GM12878 (cell line): ENCODE results near the gene MEGF6.

Experiments used
- CBX5 ChIP-seq: sonication (generic); IDR thresholded peaks from 2 replicates; pipeline ENCODE4 v1.6.1; 2016; ENCODE audit warnings: low read depth, moderate library complexity, mild to moderate bottlenecking, inconsistent platforms
- ESRRA ChIP-seq: IDR thresholded peaks from 2 replicates; pipeline ENCODE4 v1.6.1; 2012; ENCODE audit warnings: mild to moderate bottlenecking, low read length, improper control_type of control experiment
- FOS ChIP-seq: IDR thresholded peaks from 3 replicates; pipeline ENCODE4 v1.6.1; 2011; ENCODE audit warnings: borderline replicate concordance; ENCODE audit not compliant: insufficient read length; ENCODE audit errors: extremely low read depth
- IKZF1 ChIP-seq: fragments of 450-650 bp; conservative IDR thresholded peaks from 2 replicates; pipeline ENCODE4 v1.6.1; 2017; ENCODE audit warnings: antibody characterized with exemption, mild to moderate bottlenecking
- POLR2A ChIP-seq: IDR thresholded peaks from 2 replicates; pipeline ENCODE4 v1.6.1; 2011; ENCODE audit warnings: low read depth, mild to moderate bottlenecking, low read length
- POLR2AphosphoS2 ChIP-seq: IDR thresholded peaks from 2 replicates; pipeline ENCODE4 v1.6.1; 2011; ENCODE audit warnings: low read depth, mild to moderate bottlenecking, low read length, improper control_type of control experiment, moderate library complexity
- RFX5 ChIP-seq: IDR thresholded peaks from 2 replicates; pipeline ENCODE4 v1.6.1; 2011; ENCODE audit warnings: low read depth, low read length, improper control_type of control experiment
- SMC3 ChIP-seq: IDR thresholded peaks from 2 replicates; pipeline ENCODE4 v1.6.1; 2011; ENCODE audit warnings: low read length, improper control_type of control experiment, borderline replicate concordance
- SUPT20H ChIP-seq: IDR thresholded peaks from 2 replicates; pipeline ENCODE4 v1.6.1; 2011; ENCODE audit warnings: low read depth, mild to moderate bottlenecking, low read length, moderate library complexity, borderline replicate concordance; ENCODE audit not compliant: control insufficient read depth
- YBX1 ChIP-seq: fragments of 450-650 bp; IDR thresholded peaks from 2 replicates; pipeline ENCODE4 v1.6.1; 2016; ENCODE audit warnings: antibody characterized with exemption
- TF ChIP-seq, protein P1 (sequence below), 3 experiments: IDR thresholded peaks in 2 of 3; conservative IDR thresholded peaks in 1 of 3; 2 replicates each; pipeline ENCODE4 v1.5.1; 2011; ENCODE audit warnings: low read depth in 3 of 3, low read length in 3 of 3, mild to moderate bottlenecking in 3 of 3, control low read depth in 2 of 3, moderate library complexity in 2 of 3, inconsistent platforms in 1 of 3, mixed read lengths in 1 of 3; ENCODE audit not compliant: control insufficient read depth in 2 of 3, insufficient read depth in 1 of 3; ENCODE audit errors: extremely low read depth in 1 of 3
- TF ChIP-seq, protein P2 (sequence below): fragments of 450-650 bp; IDR thresholded peaks from 2 replicates; pipeline ENCODE4 v1.6.1; 2017; ENCODE audit warnings: mild to moderate bottlenecking
- TF ChIP-seq, protein P3 (sequence below): IDR thresholded peaks from 2 replicates; pipeline ENCODE4 v1.6.1; 2012; ENCODE audit warnings: low read length, inconsistent platforms

DNA sequence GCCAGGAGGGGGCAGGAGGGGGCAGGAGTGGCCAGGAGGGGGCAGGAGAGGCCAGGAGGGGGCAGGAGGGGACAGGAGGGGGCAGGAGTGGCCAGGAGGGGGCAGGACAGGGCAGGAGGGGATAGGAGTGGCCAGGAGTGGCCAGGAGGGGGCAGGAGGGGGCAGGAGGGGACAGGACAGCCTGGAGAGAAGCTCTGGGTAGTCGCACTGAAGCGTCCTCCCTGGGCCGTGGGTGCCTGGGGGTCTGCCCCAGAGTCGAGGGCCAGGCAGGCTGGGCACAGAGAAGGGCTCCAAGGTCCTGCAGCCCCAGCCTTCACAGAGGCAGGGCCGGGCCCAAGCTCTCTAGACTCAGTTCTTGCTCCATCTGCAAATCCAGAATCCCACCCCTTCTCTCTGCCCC, 22.9 kb downstream of the MEGF6 start:
- no peak for TF ChIP-seq RFX5
- TF ChIP-seq, protein P1, sequence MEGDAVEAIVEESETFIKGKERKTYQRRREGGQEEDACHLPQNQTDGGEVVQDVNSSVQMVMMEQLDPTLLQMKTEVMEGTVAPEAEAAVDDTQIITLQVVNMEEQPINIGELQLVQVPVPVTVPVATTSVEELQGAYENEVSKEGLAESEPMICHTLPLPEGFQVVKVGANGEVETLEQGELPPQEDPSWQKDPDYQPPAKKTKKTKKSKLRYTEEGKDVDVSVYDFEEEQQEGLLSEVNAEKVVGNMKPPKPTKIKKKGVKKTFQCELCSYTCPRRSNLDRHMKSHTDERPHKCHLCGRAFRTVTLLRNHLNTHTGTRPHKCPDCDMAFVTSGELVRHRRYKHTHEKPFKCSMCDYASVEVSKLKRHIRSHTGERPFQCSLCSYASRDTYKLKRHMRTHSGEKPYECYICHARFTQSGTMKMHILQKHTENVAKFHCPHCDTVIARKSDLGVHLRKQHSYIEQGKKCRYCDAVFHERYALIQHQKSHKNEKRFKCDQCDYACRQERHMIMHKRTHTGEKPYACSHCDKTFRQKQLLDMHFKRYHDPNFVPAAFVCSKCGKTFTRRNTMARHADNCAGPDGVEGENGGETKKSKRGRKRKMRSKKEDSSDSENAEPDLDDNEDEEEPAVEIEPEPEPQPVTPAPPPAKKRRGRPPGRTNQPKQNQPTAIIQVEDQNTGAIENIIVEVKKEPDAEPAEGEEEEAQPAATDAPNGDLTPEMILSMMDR (IDR thresholded peaks at IDR 0.05 in 2 of 3, conservative IDR thresholded peaks at IDR 0.05 in 1 of 3; ENCODE audit: control insufficient read depth in 2 of 3, extremely low read depth in 1 of 3, insufficient read depth in 1 of 3, low read depth in 3 of 3, low read length in 3 of 3): no peak
- no peak for TF ChIP-seq CBX5
- TF ChIP-seq FOS: no peak
- TF ChIP-seq IKZF1: no peak
- no peak for TF ChIP-seq SUPT20H
- TF ChIP-seq, protein P2, sequence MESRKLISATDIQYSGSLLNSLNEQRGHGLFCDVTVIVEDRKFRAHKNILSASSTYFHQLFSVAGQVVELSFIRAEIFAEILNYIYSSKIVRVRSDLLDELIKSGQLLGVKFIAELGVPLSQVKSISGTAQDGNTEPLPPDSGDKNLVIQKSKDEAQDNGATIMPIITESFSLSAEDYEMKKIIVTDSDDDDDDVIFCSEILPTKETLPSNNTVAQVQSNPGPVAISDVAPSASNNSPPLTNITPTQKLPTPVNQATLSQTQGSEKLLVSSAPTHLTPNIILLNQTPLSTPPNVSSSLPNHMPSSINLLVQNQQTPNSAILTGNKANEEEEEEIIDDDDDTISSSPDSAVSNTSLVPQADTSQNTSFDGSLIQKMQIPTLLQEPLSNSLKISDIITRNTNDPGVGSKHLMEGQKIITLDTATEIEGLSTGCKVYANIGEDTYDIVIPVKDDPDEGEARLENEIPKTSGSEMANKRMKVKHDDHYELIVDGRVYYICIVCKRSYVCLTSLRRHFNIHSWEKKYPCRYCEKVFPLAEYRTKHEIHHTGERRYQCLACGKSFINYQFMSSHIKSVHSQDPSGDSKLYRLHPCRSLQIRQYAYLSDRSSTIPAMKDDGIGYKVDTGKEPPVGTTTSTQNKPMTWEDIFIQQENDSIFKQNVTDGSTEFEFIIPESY: no peak
- TF ChIP-seq POLR2AphosphoS2: no peak
- TF ChIP-seq YBX1: no peak
- TF ChIP-seq, protein P3, sequence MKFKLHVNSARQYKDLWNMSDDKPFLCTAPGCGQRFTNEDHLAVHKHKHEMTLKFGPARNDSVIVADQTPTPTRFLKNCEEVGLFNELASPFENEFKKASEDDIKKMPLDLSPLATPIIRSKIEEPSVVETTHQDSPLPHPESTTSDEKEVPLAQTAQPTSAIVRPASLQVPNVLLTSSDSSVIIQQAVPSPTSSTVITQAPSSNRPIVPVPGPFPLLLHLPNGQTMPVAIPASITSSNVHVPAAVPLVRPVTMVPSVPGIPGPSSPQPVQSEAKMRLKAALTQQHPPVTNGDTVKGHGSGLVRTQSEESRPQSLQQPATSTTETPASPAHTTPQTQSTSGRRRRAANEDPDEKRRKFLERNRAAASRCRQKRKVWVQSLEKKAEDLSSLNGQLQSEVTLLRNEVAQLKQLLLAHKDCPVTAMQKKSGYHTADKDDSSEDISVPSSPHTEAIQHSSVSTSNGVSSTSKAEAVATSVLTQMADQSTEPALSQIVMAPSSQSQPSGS: no peak
- no peak for TF ChIP-seq SMC3
- no peak for TF ChIP-seq ESRRA
- TF ChIP-seq POLR2A: no peak
